ENCODE data around the gene FKBP5.

FKBP5 gene

DNA sequence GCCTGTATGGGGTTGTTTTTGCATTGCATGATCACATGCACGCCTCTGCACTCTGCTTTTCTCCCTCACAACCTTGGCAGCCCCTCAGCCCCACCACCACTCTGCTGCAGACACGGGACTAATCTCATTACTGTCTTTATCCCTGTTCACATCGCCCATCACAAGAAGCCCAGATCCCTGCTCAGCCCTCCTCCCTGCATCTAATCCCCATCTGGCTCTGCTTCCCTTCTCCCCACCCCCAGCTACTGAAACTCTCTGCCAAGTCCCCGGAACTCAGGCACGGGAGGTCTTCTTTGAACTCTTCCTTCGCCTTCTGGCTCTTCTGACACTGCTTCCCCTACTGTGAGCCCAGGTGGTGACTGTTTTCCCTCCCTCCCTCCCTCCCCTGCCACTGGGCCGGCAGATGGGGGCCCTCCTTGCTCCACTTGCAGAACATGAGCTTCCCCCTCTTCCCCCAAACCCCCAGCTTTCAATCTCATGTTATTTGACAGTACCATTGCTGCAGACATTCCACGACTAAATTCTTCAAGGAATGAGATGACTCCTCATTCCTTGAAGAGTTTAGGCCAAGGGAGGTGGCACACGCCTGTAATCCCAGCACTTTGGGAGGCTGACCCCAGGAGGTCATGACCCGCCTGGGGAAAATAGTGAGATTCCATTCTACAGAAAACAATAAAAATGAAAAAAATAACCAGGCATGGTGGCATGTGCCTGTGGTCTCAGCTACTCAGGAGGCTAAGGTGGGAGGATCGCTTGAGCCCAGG is 154.1 kb downstream of the FKBP5 start:
- DNase-seq = no peak

DNA sequence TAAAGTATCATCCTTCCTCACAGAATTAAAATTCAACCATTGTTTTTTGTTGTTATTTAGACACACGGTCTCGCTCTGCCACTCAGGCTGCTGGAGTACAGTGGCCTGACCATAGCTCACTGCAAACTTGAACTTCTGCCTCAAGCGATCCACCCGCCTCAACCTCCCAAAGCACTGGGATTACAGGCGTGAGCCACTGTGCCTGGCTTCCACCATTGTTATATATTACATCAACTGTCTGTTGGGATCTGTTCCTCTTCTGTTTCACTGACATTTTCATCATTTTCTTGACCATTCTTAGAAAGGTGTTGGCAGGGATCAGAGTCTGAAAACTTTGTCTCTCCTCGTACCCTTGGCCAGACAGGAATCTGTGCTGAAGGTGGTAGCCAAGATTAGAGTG is 154.7 kb downstream of the FKBP5 start:
- DNase-seq = no peak

DNA sequence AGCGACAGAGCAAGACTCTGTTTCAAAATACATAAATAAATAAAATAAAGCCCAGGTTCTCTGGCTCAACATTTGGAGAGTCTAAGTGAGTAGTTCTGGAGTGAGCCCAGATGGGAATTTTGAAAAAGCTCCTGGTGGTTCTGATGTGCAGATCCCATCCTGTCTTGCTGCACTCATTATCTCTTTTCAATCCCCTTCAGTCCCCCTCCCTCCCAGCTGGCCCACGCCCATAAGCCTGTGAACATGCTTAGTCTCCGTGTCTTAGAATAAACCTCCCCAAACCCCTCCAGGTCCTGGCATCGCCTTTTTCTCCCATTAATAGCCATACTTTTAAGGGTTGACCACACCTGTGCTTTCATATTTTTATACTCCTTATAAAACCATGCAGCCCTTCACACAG is 156.6 kb downstream of the FKBP5 start:
- no peak for DNase-seq

DNA sequence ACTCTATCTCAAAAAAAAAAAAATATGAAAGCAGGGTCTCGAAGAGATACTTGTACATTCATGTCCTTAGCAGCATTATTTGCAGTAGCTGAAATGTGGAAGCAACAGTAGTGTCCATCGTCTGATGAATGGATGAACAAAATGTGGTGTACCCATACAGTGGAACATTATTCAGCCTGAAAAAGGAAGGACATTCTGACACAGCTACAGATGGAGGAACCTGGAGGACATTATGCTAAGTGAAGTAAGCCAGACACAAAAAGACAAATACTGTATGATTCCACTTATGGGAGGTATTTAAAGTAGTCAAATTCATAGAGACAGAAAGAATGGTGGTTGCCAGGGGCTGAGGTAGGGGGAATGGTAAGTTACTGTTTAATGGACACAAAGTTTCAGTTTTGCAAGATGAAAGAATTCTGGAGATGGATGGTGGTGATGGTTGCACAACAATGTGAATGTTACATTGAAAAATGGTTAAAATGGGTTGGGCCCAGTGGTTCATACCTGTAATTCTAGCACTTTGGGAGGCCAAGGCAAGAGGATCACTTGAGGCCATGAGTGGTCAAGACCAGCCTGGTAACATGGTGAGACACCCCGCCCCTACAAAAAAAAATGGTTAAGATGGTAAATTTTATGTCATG is 164.2 kb downstream of the FKBP5 start:
- no peak for DNase-seq
